Fibroblast of lung (primary cell): ENCODE results near the gene TCAIM.

Experiments
- CTCF ChIP-seq, 2 donors: IDR thresholded peaks in 1 of 2; conservative IDR thresholded peaks in 1 of 2; 1 replicate in 1 of 2; 2 replicates in 1 of 2; pipeline ENCODE4 v1.5.1; 2011 to 2012; ENCODE audit warnings: low read length in 2 of 2, control low read depth in 1 of 2, inconsistent platforms in 1 of 2, low read depth in 1 of 2, mild to moderate bottlenecking in 1 of 2
- EZH2 ChIP-seq: IDR thresholded peaks from 2 replicates; pipeline ENCODE4 v1.5.1; 2012; ENCODE audit warnings: low read length, control low read depth, mild to moderate bottlenecking; ENCODE audit errors: missing control alignments

GRCh38 chr3:44444896-44445691, 106.5 kb downstream of the TCAIM start:
- no peak for TF ChIP-seq CTCF (conservative IDR thresholded peaks at IDR 0.05 in 1 of 2, IDR thresholded peaks at IDR 0.05 in 1 of 2; ENCODE audit: low read depth in 1 of 2, low read length in 2 of 2)
- TF ChIP-seq EZH2 = no peak
